SKM-1 treated with dmso at 0.1 percent for 144 hours (cell line): ENCODE measurements around the gene DHCR24.

Source experiments
- DNase-seq: peaks from one replicate; lab custom pipeline; 2025; ENCODE audit not compliant: unreplicated experiment; lab: John Stamatoyannopoulos, UW

DHCR24 gene

DNA sequence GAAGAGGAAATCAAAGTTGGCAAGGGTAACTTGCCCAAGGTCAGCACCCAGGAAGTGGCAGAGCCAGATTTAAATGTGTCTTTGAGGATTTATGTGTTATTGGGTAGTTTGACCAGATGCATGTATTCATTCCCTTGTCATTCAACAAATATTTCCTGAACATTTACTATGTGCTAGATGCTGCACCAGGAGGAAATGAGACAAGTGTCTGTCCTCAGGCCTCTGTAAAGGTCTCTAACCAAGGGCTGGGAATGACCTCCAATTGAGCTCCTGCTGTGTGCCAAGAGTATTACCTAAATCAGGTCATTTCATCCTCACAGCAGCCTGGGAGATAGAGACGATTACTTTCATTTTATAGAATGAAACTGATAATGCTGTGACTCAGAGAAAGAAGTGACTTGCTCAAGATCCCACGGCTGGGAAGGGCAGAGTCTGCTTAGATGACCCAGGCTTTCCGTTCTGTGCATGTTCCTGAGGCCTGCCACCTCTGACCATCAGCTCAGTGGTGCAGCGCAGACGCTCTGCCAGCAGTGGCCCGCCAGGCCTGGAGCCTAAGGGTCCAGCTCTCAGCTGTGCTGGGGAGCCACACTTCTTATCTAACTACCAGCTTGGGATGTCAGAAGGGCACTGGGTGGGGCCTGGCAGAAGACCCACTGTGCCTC, 82.4 kb downstream of the DHCR24 start:
- no peak for DNase-seq

DNA sequence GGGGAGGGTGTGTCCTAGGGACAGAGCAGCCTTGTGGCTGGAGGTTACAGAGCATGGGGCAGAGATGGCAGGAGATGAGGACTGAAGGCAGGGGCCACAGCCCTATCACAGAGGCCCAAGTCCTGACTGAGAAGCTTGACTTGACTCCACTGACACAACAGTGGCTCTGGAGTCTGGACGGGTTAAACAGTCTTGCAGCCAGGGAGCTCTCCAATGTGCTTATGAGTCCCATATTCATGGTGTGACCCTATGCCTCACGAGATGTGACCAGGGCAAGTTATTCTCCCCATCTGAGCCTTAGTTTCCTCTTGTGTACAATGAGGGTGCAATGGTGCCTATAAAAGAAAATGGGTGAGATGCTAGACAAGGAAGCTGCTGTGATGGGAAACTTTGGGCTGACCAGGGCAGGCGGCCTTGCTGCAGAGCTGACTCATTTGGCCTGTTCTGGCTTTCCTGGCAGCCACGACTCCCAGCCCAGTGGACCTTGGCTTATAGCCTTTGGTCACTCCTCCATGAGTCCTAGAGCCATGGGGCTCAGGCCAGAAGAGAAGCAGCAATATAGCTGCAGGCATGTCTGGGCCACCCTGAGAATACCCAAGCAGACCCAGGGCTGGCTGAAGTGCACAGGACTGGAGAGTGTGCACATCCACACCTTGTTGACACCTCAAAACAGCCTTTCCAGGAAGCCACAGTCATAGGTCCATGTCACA, 83.1 kb downstream of the DHCR24 start:
- DNase-seq = no peak

DNA sequence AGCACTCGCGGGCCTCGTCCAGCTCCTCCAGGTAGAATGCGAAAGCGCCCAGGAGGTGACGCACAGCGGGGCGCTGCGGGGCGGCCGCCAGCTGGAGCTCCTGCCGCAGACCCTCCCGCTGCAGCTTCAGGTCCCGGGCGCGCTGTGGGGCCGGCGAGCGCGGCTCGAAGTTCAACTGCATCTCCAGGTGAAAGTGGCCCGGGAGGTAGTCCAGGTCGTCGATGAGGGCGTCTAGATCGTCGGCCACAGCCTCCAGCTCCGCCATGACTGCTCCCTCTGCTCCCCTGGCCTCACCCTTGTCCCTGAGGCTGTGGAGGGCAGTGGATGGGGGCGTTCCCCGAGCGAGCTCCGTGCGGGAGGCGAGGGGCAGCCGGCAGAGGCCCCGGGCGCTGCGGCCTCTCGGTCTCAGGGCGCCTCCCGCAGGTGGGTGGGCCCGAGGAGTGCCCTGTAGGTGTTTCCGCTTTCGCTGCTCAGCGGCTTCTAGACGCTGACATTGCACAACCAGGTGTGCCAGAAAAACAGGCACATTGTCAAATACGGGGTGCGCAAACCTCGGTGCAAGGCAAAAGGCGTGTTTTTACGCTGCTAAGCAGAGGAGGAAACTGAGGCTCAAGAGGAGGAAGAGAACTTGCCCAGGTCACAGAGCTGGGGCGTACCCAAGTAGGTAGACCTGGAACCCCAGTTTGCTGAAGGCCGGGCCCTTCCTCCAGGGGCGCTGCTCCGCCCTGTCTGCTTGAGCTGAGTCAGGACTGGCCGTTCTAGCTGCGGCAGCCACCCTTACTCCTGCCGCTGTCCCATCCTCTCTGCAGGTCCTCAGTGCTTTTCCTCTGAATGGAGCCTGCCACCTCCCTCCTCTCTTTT, 85.9 kb downstream of the DHCR24 start, which contains the start of gene TTC22:
TTC22 (minus strand) TSS at position 425 of the 861 bp plus-strand sequence; CDS start at position 265, 160 bp downstream.
- DNase-seq = peak; percentile 79

DNA sequence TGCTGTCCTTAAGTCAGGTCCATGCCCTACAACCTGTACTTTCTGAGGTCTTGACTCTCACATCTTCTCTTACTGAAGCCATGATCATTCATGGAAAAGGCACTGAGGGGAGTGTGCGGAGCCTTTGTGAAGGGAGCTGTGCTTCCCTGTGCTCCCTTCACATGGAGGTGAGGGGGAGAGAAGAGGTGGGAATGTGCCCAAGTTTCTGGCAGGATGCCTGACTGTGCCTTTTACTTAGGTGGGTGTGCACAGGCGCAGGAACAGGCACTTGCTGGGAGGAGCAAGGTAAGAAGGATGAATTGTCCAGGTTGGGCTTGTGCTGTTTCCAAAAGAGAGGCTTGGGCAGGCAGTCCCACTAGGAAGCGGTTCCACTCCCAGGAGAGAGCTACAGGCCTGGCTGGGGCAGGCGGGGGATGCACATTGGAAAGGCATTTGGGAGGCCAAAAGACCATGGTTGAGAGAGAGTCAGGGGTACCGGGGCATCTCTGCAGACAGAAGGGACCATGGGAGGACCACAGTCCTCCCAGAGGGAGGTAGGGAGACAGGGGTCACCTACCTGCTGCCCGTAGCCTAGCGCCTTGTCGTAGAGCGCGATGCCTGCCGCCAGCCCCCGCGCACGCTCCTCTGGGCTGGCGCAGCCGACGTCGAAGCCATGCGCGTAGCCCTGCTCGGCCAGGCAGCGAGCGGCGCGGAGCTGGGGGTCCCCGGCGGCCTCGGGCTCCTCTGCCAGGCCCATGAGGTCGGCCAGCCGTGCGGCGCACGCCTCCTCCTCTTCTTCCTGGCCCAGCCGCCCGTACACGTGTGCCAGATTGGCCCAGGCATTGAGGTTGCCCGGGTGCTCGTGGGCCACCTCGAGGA, 86.7 kb downstream of the DHCR24 start:
- DNase-seq = no peak
